H9 (cell line): Measurements from ENCODE around the gene NLRP13. TPM values are rescaled to one million over a fixed set of nuclear protein-coding genes. Genes with fewer than 3 reads are reported as not detected.

ENCODE experiments used
- DNase-seq: peaks from one replicate; pipeline ENCODE4 v3.0.0-alpha.2; 2017
- H2AFZ ChIP-seq: one replicate; pipeline ENCODE4 v1.6.1; 2013; ENCODE audit warnings: mild to moderate bottlenecking, low read length, control low read depth, moderate library complexity
- H2AK5ac ChIP-seq: 2 replicates; pipeline ENCODE4 v1.6.1; 2013; ENCODE audit warnings: low read length, control low read depth, mixed read lengths; ENCODE audit not compliant: insufficient read length
- H2BK120ac ChIP-seq: one replicate; pipeline ENCODE4 v1.6.1; 2013; ENCODE audit warnings: low read depth, mild to moderate bottlenecking, low read length, control low read depth, inconsistent platforms; ENCODE audit not compliant: poor library complexity, severe bottlenecking
- H2BK12ac ChIP-seq: 2 replicates; pipeline ENCODE4 v1.6.1; 2013; ENCODE audit warnings: low read length, control low read depth, mixed read lengths, low read depth; ENCODE audit not compliant: insufficient read length
- H2BK15ac ChIP-seq: 2 replicates; pipeline ENCODE4 v1.6.1; 2013; ENCODE audit warnings: low read depth, low read length, control low read depth
- H2BK20ac ChIP-seq: one replicate; pipeline ENCODE4 v1.6.1; 2013; ENCODE audit warnings: low read depth, mild to moderate bottlenecking, low read length, control low read depth, inconsistent platforms; ENCODE audit not compliant: poor library complexity, severe bottlenecking
- H2BK5ac ChIP-seq: 2 replicates; pipeline ENCODE4 v1.6.1; 2013; ENCODE audit warnings: low read length, control low read depth, mixed read lengths; ENCODE audit not compliant: insufficient read length
- H3K14ac ChIP-seq: 2 replicates; pipeline ENCODE4 v1.6.1; 2013; ENCODE audit warnings: low read length, control low read depth; ENCODE audit not compliant: insufficient read depth
- H3K18ac ChIP-seq: 2 replicates; pipeline ENCODE4 v1.6.1; 2013; ENCODE audit warnings: low read depth, mild to moderate bottlenecking, mixed read lengths, low read length, control low read depth; ENCODE audit not compliant: insufficient read length
- H3K23ac ChIP-seq: 2 replicates; pipeline ENCODE4 v1.6.1; 2013; ENCODE audit warnings: low read length, control low read depth, mixed read lengths, low read depth; ENCODE audit not compliant: insufficient read length
- H3K23me2 ChIP-seq: 2 replicates; pipeline ENCODE4 v1.6.1; 2013; ENCODE audit warnings: low read depth, mild to moderate bottlenecking, mixed read lengths, low read length, control low read depth; ENCODE audit not compliant: insufficient read length, poor library complexity, severe bottlenecking
- H3K27ac ChIP-seq: 2 replicates; pipeline ENCODE4 v1.5.1; 2013; ENCODE audit warnings: low read length, control low read depth, mixed read lengths, low read depth; ENCODE audit not compliant: insufficient read length
- H3K27me3 ChIP-seq: 2 replicates; pipeline ENCODE4 v1.6.1; 2013; ENCODE audit warnings: low read length, control low read depth, inconsistent platforms; ENCODE audit not compliant: insufficient read depth
- H3K4ac ChIP-seq: 2 replicates; pipeline ENCODE4 v1.6.1; 2013; ENCODE audit warnings: low read depth, mild to moderate bottlenecking, control low read depth, inconsistent platforms, low read length, moderate library complexity
- H3K4me1 ChIP-seq: 2 replicates; pipeline ENCODE4 v1.6.1; 2013; ENCODE audit warnings: low read length, control low read depth, inconsistent platforms; ENCODE audit not compliant: insufficient read depth
- H3K4me2 ChIP-seq: 2 replicates; pipeline ENCODE4 v1.6.1; 2013; ENCODE audit warnings: low read length, control low read depth, mixed read lengths; ENCODE audit not compliant: insufficient read length, insufficient read depth
- H3K56ac ChIP-seq: 2 replicates; pipeline ENCODE4 v1.6.1; 2013; ENCODE audit warnings: low read depth, mild to moderate bottlenecking, mixed read lengths, low read length, control low read depth; ENCODE audit not compliant: insufficient read length
- H3K79me1 ChIP-seq: 2 replicates; pipeline ENCODE4 v1.6.1; 2013; ENCODE audit warnings: low read depth, mild to moderate bottlenecking, moderate library complexity, low read length, control low read depth, inconsistent platforms; ENCODE audit not compliant: insufficient read depth, poor library complexity, severe bottlenecking
- H3K79me2 ChIP-seq: 2 replicates; pipeline ENCODE4 v1.6.1; 2013; ENCODE audit warnings: low read length, control low read depth, inconsistent platforms; ENCODE audit not compliant: insufficient read depth
- H3K9ac ChIP-seq: 2 replicates; pipeline ENCODE4 v1.6.1; 2013; ENCODE audit warnings: low read length, control low read depth, mixed read lengths; ENCODE audit not compliant: insufficient read length; ENCODE audit errors: extremely low read depth
- H3K9me3 ChIP-seq: one replicate; pipeline ENCODE4 v1.6.1; 2013; ENCODE audit warnings: low read depth, low read length, inconsistent platforms; ENCODE audit not compliant: control insufficient read depth
- H3T11ph ChIP-seq: one replicate; pipeline ENCODE4 v1.6.1; 2013; ENCODE audit warnings: mild to moderate bottlenecking, low read length, control low read depth, inconsistent platforms
- H4K20me1 ChIP-seq: one replicate; pipeline ENCODE4 v1.6.1; 2013; ENCODE audit not compliant: control insufficient read depth, insufficient read length, insufficient read depth
- H4K5ac ChIP-seq: 2 replicates; pipeline ENCODE4 v1.6.1; 2013; ENCODE audit warnings: low read depth, mild to moderate bottlenecking, mixed read lengths, low read length, control low read depth; ENCODE audit not compliant: insufficient read length
- H4K8ac ChIP-seq: replicated peaks from 2 replicates; pipeline ENCODE4 v1.6.1; 2013; ENCODE audit warnings: low read length, control low read depth, mixed read lengths, low read depth; ENCODE audit not compliant: insufficient read length
- H4K91ac ChIP-seq: 2 replicates; pipeline ENCODE4 v1.6.1; 2013; ENCODE audit warnings: low read depth, mild to moderate bottlenecking, moderate library complexity, mixed read lengths, low read length, control low read depth; ENCODE audit not compliant: insufficient read length
- H3K27ac Mint-ChIP-seq, 3 experiments: 2 replicates in 2 of 3; 3 replicates in 1 of 3; pipeline ENCODE4 v1.8.0; 2020 to 2021; ENCODE audit warnings: mixed read lengths in 3 of 3, mild to moderate bottlenecking in 1 of 3, moderate library complexity in 1 of 3
- H3K27me3 Mint-ChIP-seq: 2 replicates; pipeline ENCODE4 v1.8.0; 2021; ENCODE audit warnings: low read depth, mild to moderate bottlenecking, moderate library complexity, mixed read lengths
- H3K36me3 Mint-ChIP-seq, 3 experiments: 2 replicates in 2 of 3; 3 replicates in 1 of 3; pipeline ENCODE4 v1.8.0; 2020 to 2021; ENCODE audit warnings: low read depth in 3 of 3, mixed read lengths in 3 of 3; ENCODE audit not compliant: insufficient read depth in 1 of 3
- H3K4me1 Mint-ChIP-seq, 2 experiments: 2 replicates each; pipeline ENCODE4 v1.8.0; 2020; ENCODE audit warnings: mixed read lengths in 2 of 2
- H3K4me3 Mint-ChIP-seq, 2 experiments: 2 replicates in 1 of 2; 3 replicates in 1 of 2; pipeline ENCODE4 v1.8.0; 2020 to 2021; ENCODE audit warnings: mild to moderate bottlenecking in 2 of 2, mixed read lengths in 2 of 2, moderate library complexity in 1 of 2
- H3K9me3 Mint-ChIP-seq, 2 experiments: 2 replicates in 1 of 2; 3 replicates in 1 of 2; pipeline ENCODE4 v1.8.0; 2020; ENCODE audit warnings: mild to moderate bottlenecking in 2 of 2, mixed read lengths in 2 of 2, moderate library complexity in 1 of 2
- CTCF ChIP-seq: fragments of 200-600 bp; sonication (generic); conservative IDR thresholded peaks from 3 replicates; pipeline ENCODE4 v1.8.0; 2021; ENCODE audit warnings: antibody characterized with exemption, mild to moderate bottlenecking
- WGBS: extraction: QIAGEN DNeasy Blood & Tissue Kit; methylation state at CpG from one replicate; pipeline ENCODE4 v1.1.7; 2013; ENCODE audit warnings: missing lambda C conversion rate, low lambda C conversion rate, mixed read lengths; ENCODE audit not compliant: insufficient read length; ENCODE audit errors: extremely low coverage; 5-methylcytosine and 5-hydroxymethylcytosine counted together
- total RNA-seq: library from RNA; stranded (reverse); gene quantifications from 2 replicates; pipeline ENCODE4 v1.2.1, GENCODE V29; 2021

NLRP13 gene
- total RNA-seq, 1 experiment from 2014 or later, result not detected

- H3K79me1 ChIP-seq, result no peaks in the 10 kb centered on the region
- H4K8ac ChIP-seq, result no peak overlapping the region
- H3K56ac ChIP-seq, result no peak overlapping the region
- H2BK15ac ChIP-seq, result no peak overlapping the region
- H2BK5ac ChIP-seq, result no peak overlapping the region
- no peak overlapping the region for H4K5ac ChIP-seq
- no peak overlapping the region for H3T11ph ChIP-seq
- no peak overlapping the region for H3K27ac Mint-ChIP-seq
- no peaks in the 10 kb centered on the region for H3K4me1 Mint-ChIP-seq
- H3K18ac ChIP-seq, result no peak overlapping the region
- no peak overlapping the region for H3K27ac ChIP-seq
- H3K9me3 ChIP-seq, result peaks cover 84% of the 10 kb centered on the region
- H2AK5ac ChIP-seq, result no peak overlapping the region
- H3K27me3 ChIP-seq, result no peaks in the 10 kb centered on the region
- no peak overlapping the region for H3K14ac ChIP-seq
- no peak overlapping the region for H3K4me3 Mint-ChIP-seq
- H3K4me2 ChIP-seq, result no peak overlapping the region
- no peaks in the 10 kb centered on the region for H3K23me2 ChIP-seq
- no peaks in the 10 kb centered on the region for H3K79me2 ChIP-seq
- no peak for TF ChIP-seq CTCF
- H2BK20ac ChIP-seq, result no peak overlapping the region
- no peak overlapping the region for H3K9ac ChIP-seq
- no peak for DNase-seq
- no peak overlapping the region for H2AFZ ChIP-seq
- peaks cover 94 to 99% of the 10 kb centered on the region in 2 experiments for H3K9me3 Mint-ChIP-seq
- H2BK12ac ChIP-seq, result no peak overlapping the region
- H4K20me1 ChIP-seq, result no peaks in the 10 kb centered on the region
- H3K36me3 Mint-ChIP-seq, result peaks cover 0 to 27% (median 4%) of the 10 kb centered on the region in 3 experiments; a peak in 5 of 7 replicates
- H2BK120ac ChIP-seq, result no peak overlapping the region
- no peaks in the 10 kb centered on the region for H3K27me3 Mint-ChIP-seq
- H3K4ac ChIP-seq, result no peak overlapping the region
- no peaks in the 10 kb centered on the region for H3K4me1 ChIP-seq
- no peak overlapping the region for H3K23ac ChIP-seq
- H4K91ac ChIP-seq, result no peak overlapping the region
- WGBS, result no CpG with 5 or more reads among the region's 6 CpGs
Measured at GRCh38 chr19:55959996-55960675, 28.0 kb upstream of the NLRP13 start.
